GM18505 (cell line): ENCODE measurements around the gene RFX2.
A peak's percentile ranks its signal among the peaks of the same experiment; 100 is the strongest.

Source experiments
- ATAC-seq: cut with Tn5 transposase; IDR thresholded peaks from one replicate; pipeline ENCODE4 v1.9.1; 2021; ENCODE audit not compliant: unreplicated experiment
- POLR2A ChIP-seq: IDR thresholded peaks from 4 replicates; pipeline ENCODE4 v1.6.1; 2011; ENCODE audit warnings: borderline replicate concordance; ENCODE audit not compliant: insufficient read depth, insufficient read length; ENCODE audit errors: extremely low read depth

The RFX2 gene

GRCh38 chr19:6110360-6110977 lies at the start of gene RFX2:
Gene RFX2 (minus strand): TSS chr19:6110500. CDS start chr19:6047496, 63,004 bp downstream.
- peak; percentile 91 for ATAC-seq
- peak; percentile 58 for TF ChIP-seq POLR2A

GRCh38 chr19:6156033-6156432 lies 45.7 kb upstream of the RFX2 start:
- TF ChIP-seq POLR2A = no peak
- ATAC-seq = no peak

GRCh38 chr19:6150289-6150688 lies 40.0 kb upstream of the RFX2 start:
- ATAC-seq = no peak
- no peak for TF ChIP-seq POLR2A

- ATAC-seq = no peak
- TF ChIP-seq POLR2A = no peak
Measured at GRCh38 chr19:6141217-6141616, 30.9 kb upstream of the RFX2 start.

- no peak for ATAC-seq
- TF ChIP-seq POLR2A = no peak
Measured at GRCh38 chr19:6138511-6138910, 28.2 kb upstream of the RFX2 start.

GRCh38 chr19:6138066-6138465 lies 27.8 kb upstream of the RFX2 start:
- no peak for TF ChIP-seq POLR2A
- no peak for ATAC-seq

GRCh38 chr19:6133231-6133630 lies 22.9 kb upstream of the RFX2 start:
- no peak for TF ChIP-seq POLR2A
- no peak for ATAC-seq

GRCh38 chr19:6132482-6132881 lies 22.2 kb upstream of the RFX2 start:
- no peak for ATAC-seq
- no peak for TF ChIP-seq POLR2A

GRCh38 chr19:6127716-6128335 lies 17.5 kb upstream of the RFX2 start:
- no peak for ATAC-seq
- TF ChIP-seq POLR2A = no peak

GRCh38 chr19:6126335-6126974 lies 16.2 kb upstream of the RFX2 start:
- TF ChIP-seq POLR2A = no peak
- no peak for ATAC-seq

GRCh38 chr19:6125571-6125989 lies 15.3 kb upstream of the RFX2 start:
- no peak for TF ChIP-seq POLR2A
- no peak for ATAC-seq

GRCh38 chr19:6119031-6119430 lies 8.7 kb upstream of the RFX2 start:
- no peak for TF ChIP-seq POLR2A
- ATAC-seq = no peak

- no peak for TF ChIP-seq POLR2A
- no peak for ATAC-seq
Measured at GRCh38 chr19:6118043-6118442, 7.7 kb upstream of the RFX2 start.

GRCh38 chr19:6117534-6117933 lies 7.2 kb upstream of the RFX2 start:
- ATAC-seq = no peak
- no peak for TF ChIP-seq POLR2A
